Activated CD4-positive, alpha-beta T cell treated with anti-CD3 and anti-CD28 coated beads, Interleukin-2, amount 50 U/mL, for 48 hours (primary cell): ENCODE data around the gene SSTR4.
A peak's percentile ranks its signal among the peaks of the same experiment; 100 is the strongest.

Experiments
- DNase-seq, 2 experiments: peaks; one replicate each; pipeline ENCODE4 v3.0.0-alpha.2; 2020

The SSTR4 gene

DNA sequence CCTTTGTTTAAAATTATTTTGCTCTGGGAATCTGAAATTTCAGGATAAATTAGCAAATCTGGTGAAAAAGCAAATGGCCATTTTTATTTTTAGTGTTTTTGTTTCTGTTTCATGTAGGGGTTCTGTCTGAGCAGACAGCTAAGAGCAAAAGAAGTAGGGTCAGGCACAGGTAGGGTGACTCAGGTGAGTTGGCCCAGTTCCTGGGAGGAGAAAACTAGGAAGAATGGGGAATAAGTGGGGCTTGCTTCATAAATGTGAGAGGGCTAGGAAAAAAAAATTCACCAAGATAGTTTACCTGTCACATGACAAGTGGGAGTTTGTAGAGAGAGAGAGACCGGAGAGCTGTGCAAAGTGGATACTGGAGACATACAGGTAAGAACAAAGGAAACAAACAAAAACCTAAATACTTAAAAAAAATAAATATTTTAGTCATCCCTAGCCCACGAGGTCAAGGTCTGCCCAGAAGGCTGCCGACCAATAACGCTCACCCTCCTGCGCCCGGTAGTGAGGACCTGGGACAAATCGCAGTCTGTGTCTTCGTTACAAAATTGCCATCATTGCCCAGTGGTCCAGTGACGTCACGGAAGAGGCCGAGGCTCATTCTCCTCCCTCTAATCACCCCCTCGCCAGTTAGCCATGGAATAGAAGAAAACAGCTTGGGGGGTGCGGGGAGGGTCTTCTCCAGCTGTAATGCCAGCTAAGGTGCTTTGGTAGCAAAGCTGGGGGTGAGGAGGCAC lies 12.1 kb downstream of the SSTR4 start:
- DNase-seq, result no peak

DNA sequence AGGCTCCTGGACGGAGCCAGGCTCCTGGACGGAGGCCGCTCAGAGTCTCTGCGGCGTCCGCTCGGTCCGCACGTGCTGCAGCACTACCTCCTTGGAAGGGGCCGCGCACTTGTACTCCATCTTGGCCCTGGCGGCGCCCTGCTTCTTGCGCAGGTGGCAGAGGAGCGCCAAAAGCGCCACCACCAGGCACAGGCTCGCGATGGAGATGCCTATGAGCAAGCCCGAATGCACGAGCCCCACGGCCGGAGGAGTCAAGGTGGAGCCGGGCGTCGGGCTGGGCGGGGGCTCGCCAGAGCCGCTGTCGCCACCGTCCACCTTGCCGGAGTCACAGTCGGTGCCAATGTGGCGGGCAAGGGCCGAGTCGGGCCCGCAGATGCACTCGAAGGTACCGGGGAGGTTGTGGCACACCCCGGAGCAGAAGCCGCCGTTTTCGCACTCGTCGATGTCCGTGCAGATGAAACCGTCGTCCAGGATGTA lies 12.7 kb downstream of the SSTR4 start:
- DNase-seq, result peak in 1 of 2 experiments; percentile 4

DNA sequence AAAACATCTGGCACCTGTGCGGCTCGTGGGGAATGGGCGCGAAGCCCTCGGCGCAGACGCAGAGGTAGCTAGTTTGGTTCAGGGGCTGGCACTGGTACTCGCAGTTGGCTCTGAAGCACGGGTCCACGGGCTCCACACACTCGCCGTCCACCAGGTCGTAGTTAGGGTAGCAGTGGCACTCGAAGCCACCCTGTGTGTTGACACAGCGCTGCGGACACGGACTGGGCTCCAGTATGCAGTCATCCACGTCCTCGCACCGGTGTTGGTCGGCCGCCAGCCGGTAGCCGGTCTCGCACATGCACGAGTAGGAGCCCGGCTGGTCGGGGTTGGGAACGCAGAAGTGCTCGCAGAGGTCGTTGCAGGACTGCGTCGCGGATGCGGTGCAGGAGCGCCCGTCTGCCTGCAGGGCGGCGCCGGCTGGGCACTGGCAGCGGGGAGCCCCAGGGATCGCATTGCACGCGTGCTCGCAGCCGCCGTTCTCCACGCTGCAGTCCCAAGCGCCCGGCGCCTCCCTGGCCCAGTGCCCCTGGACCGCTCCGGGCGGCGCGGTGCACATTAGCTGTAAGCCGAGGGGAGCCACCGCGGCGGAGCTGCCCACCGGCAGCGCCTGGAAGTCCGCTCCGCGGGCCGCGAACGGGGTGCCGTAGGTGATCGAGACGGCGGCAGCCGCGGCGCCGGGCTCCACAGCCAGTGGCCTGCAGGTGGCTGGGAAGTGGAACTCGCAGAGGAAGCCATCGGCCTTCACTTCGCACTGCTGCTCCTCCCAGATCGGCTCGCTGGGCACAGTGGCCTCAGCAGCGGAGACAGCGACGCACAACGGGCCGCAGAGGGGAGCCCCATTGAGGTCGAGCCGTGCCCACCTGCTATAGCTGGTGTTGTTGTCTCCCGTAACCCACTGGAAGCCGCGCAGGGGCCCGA lies 13.4 kb downstream of the SSTR4 start:
- DNase-seq, result peak; percentile 12 to 27

DNA sequence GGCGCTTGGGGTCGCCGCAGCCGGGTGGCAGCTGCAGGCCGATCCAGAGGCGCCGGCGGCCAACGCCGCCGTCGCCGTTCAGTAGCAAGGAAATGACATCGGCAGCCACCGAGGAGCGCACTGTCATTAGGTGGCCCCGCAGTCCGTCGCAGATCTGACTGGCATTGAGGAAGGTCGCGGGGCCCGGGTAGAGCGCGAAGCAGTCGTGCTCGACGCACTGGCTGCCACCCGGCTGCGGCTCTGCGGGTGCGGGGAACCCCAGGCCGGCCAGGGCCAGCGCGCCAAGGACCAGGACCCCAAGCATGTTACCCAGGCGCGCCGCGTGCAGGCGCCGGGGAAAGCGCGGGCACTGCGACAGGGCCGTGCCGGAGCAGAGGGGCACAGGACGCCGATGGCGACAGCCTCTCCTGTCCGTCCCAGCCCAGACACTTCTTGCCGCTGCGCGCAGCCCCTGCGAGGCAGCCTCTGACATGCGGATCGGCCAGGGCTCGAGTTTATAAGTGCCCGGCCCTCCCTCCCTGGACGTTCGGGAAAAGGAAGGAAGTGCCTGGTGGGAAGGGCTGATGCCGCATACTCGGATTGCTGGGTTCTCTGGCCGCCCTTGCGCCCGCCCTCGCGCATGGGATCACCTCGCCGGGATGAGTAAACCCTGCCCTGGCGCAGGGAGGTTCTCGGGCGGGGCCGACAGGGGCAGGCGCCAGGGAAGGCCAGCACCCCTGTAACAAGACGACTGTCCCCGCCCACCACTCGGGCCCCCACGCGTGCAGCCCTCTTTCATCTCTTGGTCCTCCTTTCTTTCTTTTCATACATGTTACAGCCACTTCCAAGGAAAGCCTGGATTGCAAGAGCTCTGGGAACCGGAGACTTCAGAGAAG lies 14.3 kb downstream of the SSTR4 start, which contains the start of gene THBD:
TSS of gene THBD (minus strand) at position 472 of the 875 bp plus-strand sequence. CDS start at position 304, 168 bp downstream.
- DNase-seq, result peak; percentile 3 to 7

DNA sequence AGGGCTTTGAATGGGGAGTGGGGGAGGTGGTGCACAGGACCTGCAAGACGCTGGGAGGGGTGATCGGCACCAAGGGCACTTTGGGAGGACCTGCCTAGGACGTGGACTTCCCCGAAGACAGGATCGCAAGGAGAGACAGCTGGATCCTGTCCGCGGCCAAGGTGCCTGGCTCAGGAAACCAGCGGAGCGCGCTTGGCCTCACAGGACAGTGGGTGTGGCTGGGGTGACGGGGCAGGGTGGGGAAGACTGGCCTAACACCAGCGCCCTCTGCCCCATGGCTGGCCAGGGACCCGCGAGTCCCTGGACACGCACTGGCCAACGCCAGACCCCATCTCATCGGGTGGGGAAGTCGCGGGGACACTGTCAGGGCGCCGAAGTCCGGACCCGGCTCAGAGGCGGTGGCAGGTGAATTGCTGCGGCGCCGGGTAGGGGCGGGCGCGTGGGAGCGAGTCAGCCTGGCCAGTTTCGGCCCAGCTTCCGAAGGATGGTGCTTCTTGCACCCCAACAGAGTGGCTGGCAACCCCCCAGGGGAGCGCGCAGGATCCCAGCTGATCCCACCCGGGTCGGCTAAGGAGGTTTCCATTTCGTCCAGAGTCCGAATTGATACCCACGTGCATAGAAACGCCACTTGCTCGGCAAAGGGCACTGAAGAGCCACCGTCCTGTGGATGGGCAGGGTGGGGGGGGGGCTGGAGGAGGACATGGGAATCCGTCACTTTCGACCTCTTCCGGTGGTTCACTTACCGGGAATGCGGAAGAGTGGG lies 15.1 kb downstream of the SSTR4 start:
- DNase-seq, result no peak

DNA sequence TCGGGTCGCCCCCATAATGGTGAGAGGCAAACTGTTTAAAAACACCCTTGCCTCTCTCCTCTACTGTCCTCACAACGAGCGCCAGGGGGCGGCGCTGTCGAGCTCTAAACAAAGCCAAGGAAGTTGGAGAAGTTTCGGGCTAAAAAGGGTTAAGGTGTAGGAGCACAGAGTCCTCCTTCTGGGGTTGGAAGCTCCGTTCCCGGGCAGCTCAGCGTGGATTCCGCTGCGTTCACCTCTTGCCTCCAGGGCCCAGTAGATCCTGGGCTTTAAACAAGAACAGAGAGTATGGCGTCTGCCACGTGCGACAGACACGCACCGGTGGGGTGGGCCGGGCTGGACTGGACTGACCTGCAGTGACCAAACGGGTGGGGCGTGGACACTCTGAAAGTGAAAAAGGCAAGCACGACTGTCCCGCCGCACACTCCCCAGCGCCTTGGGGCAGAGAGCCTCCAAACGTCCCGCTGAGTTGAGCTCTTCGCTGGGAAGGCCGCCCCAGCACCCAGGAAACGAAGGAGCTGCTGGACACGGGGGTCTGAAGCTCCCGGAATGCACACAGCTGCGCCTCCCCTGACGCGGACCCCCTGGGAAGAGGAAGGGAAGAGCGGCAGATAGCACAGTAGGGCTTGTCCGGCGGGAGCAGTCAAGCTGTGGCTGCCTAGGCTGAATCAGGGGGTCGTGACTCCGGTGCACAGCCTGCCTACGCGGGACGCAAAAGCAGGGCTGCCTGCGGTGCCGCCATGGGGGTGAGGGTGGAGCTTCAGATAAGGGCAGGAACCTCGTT lies 15.9 kb downstream of the SSTR4 start:
- DNase-seq, result peak; percentile 40 to 55

DNA sequence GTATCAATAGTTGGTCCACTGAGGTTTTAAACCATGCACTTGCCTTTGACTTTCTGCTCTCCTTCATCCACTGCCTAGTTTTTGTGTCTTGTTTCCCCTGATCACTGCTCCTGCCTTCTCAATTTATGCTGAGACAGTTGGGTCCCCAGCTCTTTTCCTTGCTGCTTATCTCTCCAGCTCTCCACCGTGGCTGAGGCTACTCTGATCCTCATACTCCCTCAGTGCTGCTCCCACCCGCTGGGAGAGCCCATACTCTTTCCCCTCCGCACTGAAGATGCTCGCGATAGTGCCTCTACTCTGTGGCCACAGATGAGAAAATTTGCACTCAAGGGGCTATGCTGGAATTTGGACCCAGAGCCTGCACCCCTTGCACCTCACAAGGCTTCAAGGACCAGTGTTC lies 17.8 kb downstream of the SSTR4 start:
- no peak for DNase-seq

DNA sequence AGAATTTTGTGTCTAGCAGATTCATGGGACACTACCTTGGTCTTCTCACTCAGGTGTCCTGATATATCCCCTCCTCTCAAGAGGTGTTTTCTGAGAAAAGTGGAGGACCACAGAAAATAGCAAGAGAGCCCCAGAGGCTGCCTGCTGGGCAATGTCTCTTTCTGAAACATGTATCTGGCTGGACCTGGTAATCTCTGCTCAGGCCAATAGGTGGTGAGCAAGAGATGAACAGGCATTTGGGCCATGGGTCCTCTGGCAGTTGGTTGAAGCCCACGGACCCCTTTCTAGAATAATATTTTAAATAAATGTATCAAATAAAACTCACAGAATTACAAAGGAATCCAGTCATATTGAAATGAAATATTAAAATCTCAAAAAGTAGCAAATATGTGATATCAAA lies 23.1 kb downstream of the SSTR4 start:
- no peak for DNase-seq

DNA sequence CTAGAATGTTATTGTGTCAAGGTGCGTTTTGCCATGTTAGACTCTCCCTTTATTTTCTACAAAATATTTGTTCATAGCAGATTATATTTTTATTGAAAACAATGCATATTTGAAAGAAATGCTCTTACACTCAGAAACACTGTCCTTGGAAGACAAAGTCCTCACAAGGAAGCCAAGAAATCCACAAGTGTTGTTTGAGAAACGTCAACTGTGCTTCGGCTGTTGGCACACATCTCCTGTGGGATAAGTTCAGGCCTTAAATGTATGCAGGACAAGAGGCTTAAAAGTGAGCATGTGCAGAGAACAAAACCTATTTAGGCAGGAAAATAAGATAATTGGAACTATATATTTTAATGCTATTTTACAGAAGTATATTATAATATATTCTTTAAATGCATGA lies 23.9 kb downstream of the SSTR4 start:
- no peak for DNase-seq

DNA sequence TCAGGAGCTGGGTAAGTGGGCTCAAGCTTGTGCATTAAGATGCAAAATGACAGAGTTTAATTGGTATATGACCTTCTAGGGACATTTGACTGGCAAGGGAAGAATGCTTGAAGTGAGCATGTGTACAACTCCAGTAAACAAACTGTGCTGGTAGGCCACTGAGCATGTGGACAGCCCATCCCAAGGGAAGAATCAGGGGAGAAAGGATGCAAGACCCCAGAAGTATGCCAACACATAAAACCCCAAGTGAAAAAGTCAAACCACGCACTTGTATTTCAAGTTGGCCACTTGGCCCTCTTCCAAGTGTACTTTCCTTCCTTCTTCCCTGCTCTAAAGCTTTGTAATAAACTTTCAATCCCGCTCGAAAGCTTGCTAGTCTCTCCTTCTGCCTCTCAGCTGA lies 24.7 kb downstream of the SSTR4 start:
- no peak for DNase-seq

DNA sequence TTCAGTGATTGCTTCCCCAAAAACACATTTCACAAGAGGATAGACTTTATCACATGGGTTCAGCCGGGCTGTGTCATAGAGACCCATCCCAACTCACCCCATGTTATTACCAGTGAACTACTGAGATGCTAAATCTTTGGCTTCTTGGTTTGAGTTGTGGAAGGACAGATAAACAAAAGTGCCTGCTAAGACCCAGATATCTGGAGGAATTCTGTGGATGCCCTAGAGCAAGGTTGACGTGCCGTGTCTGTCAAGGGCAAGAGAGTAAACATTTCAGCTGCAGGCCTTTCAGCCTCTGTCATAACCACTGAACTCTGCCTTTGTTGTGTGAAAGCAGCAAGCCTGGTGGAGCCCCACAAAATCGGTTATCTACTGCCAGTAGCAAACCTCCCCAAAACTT lies 25.5 kb downstream of the SSTR4 start:
- no peak for DNase-seq

DNA sequence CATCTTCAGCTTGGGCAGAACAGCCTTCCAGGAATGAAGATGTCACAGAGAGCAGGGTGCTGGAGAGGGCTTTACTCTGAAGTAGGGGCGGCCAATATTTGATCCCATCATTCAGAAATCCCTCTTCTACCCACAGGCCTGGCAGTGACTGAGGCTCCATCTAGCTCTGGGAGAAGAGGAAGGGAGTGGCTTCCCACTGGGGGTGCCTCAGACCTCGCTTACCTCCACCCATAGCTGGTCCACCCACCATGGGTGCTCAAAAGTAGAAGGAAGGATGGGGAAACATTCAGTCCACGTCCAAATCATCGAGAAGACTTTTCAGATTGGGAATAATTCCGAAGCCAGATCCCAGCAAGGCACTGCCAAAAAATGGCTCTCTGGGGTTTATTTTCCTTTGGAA lies 26.1 kb downstream of the SSTR4 start:
- DNase-seq, result no peak

DNA sequence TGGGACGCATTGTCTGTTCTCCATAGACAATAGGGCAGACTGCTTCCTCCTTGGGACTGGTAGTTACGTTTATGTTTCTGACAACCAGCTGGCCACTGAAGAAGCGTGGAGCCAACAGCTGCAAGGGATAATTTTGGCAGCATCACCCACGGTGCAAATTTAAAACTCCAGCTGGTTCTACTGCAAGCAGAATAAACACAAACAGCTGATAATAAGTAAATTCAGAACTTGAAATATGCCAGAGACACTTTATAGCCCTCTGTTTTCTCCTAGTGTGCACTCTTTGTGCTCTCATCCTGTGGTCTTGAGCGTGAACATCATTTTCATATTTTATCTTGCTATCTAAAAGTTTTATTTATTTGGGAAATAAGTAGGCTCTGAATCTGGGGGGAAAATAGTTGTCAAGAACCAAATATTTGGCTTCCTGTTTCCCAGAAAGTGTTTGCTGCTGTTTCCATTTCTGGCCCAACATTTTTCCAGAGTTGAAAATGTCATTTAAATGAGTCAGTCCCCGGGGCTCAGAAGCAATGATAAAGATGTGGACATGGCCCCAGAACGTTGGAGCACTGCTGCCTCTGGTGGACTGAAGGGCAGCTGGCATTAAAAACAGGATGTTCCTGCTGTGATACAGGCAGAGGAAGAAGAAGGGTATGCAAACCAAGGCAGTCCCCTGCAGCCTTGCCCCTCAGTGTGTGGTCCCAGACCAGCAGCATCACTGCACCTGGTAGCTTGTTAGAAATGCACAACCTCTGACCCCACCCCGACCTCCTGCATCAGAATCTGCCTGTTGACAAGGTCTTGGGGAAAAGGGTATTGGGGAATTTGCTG lies 26.8 kb downstream of the SSTR4 start:
- DNase-seq, result no peak

DNA sequence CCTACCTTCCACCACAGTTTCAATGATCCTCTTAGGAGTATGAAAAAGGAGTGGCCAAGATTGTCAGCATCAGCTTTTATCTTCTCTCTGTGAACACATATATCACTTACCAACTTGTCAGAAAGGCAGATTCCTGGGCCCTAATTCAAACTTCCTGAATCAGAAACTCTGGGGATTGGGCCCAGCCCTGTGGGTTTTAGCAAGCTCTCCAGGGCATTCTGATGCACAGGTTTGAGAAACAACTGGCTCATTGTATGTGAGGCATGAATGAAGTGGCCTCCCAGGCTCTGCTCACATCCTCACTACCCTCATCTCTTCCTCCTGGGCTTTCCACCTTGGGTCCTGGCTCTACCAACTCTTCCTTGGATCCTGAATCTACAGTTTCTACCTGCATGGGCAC lies 27.5 kb downstream of the SSTR4 start:
- DNase-seq, result no peak

DNA sequence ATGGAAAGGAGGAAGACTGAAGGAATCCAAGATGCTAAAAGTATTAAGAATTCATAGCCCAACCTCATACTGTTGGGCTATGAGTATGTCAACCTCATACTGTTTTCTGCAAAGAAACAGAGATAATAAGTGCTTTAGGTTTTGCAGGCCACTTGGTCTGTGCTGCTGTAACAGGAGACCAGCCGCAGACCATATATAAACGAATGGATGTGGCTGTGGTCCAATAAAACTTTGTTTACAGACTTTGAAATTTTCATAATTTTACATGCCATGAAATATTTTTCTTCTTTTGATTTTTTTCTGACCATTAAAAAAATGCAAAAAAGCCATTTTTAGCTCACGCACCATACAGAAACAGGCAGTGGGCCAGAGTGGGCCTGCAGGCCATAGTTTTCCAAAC lies 28.1 kb downstream of the SSTR4 start:
- DNase-seq, result no peak

DNA sequence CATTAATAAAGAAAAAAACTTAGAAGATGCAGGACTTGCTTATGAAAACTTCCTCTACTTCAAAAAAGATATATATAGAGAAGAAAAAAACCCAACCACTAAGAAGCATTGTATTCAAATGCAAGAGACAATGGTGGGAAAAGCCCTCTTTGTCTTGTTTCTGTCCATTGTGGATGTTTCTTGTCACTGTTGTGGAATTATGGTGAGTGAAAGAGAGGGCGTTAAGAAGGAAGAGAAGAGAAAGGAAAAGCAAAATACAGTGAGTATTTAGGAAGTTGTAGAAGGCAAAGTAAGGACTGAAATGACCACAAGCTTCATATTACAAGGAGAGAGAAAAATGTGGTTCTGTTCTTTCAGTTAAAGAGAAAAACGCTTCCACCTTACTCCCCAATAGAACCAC lies 28.5 kb downstream of the SSTR4 start:
- no peak for DNase-seq

DNA sequence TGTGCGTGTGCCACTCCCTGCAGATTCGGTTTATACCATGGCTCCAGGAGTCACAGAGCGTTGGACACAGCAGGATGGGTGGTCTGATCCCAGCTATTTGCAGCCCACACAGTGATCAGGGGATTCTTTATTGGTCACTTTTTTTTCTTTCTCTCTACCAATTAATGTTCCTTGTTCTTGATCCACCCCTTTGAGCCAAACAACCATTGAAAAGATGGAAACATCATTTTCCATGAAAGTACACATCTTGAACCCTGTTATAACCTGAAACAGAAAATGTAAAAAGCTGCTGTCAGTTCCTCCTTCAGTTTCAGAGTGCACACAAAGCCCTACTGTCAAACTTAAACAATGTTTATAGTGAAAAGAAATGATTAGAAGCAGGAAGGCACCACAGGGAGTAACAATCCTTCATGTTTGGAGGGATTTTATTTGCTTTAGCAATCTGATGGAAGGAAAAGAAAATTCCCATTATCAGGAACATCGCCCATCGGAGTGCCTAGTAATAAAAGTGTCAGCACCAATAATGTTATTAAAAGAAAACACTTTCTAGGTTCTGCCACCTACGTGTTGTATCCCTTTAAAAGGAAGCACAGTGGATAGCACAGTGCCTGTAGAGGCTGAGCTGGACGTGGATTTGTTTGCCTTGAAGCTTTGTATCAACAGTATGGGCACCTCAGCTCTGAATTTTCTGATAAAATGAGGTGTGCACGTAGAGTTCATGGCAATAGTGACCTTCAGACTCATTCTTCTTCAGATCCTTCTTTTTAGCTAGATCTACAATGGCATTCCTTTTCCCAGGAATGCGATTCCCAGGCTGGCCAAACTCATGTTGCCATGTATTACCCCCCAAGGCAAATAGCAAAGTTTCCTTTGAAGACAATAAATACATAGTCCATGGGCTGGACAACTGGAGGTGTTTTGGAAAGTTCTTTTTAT lies 30.4 kb downstream of the SSTR4 start:
- DNase-seq, result no peak

DNA sequence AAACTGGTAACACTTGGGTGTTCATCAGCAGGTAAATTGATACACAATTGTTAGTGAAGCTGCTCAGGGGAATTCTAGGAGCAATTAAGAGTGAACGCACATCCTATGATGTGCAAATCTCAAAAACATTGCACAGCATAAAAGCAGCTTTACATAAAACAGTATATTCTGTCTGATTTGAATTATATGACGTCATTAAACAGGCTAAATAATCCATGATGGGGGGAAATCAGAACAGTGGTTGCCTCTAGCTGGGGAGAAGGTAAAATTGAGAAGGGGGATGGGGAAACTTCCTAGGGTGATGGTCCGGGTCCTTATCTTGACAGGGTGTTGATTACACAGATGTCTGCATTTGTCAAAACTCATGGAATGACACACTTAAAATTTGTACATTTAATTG lies 31.7 kb downstream of the SSTR4 start:
- no peak for DNase-seq

DNA sequence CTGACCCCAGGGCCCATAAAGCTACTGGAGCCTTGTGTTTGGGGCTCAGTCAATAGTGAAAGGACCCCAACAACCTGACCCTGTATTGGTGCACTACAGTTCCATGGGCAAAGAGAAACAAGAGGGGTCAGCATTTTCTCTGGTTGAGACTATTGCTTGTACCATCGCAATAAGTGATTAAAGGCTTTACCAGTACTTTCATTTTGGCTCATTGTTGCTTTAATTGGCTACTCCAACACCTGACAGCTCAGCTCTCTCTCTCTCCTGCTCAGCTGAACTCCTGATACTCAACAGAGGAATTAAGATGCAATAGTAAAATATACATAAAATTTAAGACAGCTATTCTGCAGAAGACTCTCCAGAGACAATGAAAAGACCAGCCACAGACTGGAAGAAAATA lies 33.2 kb downstream of the SSTR4 start:
- DNase-seq, result no peak
